HCT116 (cell line): Measurements from ENCODE around the gene SSUH2. TPM values are rescaled to one million over a fixed set of nuclear protein-coding genes. Genes with fewer than 3 reads are reported as not detected.
A peak's percentile ranks its signal among the peaks of the same experiment; 100 is the strongest.

ENCODE experiments used
- ATAC-seq: fragments of 200-7000 bp; cut with Tn5 transposase; 2 replicates; pipeline ENCODE4 v1.9.1; 2020; ENCODE audit warnings: mild to moderate bottlenecking, moderate library complexity
- BruUV-seq: library from RNA; stranded (reverse); fragments of 400-500 nt; replicated peaks from 2 replicates; lab custom pipeline; 2021; lab: Mats Ljungman, UMichigan
- CTCF ChIA-PET: fragments of 300-600 bp; sonication (Branson Sonifier 250); formaldehyde crosslinking; loops from one replicate; lab custom pipeline; 2021; ENCODE audit warnings: antibody characterized with exemption; lab: Charles Lee
- POLR2A ChIA-PET: fragments of 300-600, 350-600 bp; sonication (Branson Sonifier 250); formaldehyde crosslinking; loops from one replicate; lab custom pipeline; 2021; ENCODE audit warnings: antibody characterized with exemption; lab: Charles Lee
- RAD21 ChIA-PET, 2 experiments: fragments of 300-600 bp; sonication (Branson Sonifier 250); formaldehyde crosslinking; loops; one replicate each; lab custom pipeline; 2023; ENCODE audit warnings: low total read pairs in 2 of 2; ENCODE audit not compliant: uncharacterized antibody in 2 of 2, unreplicated experiment in 2 of 2, low non-redundant PET in 1 of 2; lab: Charles Lee
- DNase-seq: peaks from one replicate; pipeline ENCODE4 v3.0.0-alpha.2; 2010; ENCODE audit warnings: low read depth, low spot score
- H2AFZ ChIP-seq: fragments of 200-600 bp; shearing (Covaris generic), sonication (generic); 2 replicates; pipeline ENCODE4 v1.6.1; 2017; ENCODE audit warnings: low read depth, mixed run types, mixed read lengths, antibody characterized with exemption, low read length; ENCODE audit not compliant: poor library complexity, severe bottlenecking
- H3K27ac ChIP-seq: 2 replicates; pipeline ENCODE4 v1.5.1; 2012; ENCODE audit warnings: low read depth, low read length
- H3K27me3 ChIP-seq: fragments of 200-600 bp; sonication (generic); 2 replicates; pipeline ENCODE4 v1.6.1; 2016; ENCODE audit warnings: mixed run types, low read length, mixed read lengths; ENCODE audit not compliant: insufficient read depth
- H3K36me3 ChIP-seq, 2 experiments: fragments of 200-500 bp in 1 of 2; fragments of 200-600 bp in 1 of 2; sonication (Bioruptor generic) in 1 of 2; sonication (generic) in 1 of 2; 2 replicates each; pipeline versions ENCODE4 v1.5.1 to v1.6.1; 2014 to 2016; ENCODE audit warnings: low read length in 2 of 2, inconsistent platforms in 1 of 2, mixed read lengths in 1 of 2, mixed run types in 1 of 2; ENCODE audit not compliant: insufficient read depth in 2 of 2, control insufficient read depth in 1 of 2
- H3K4me1 ChIP-seq, 2 experiments: fragments of 200-600 bp in 1 of 2; sonication (generic) in 1 of 2; 2 replicates each; pipeline versions ENCODE4 v1.5.1 to v1.6.1; 2012 to 2017; ENCODE audit warnings: low read length in 2 of 2, inconsistent platforms in 1 of 2, mild to moderate bottlenecking in 1 of 2, mixed read lengths in 1 of 2, mixed run types in 1 of 2, moderate library complexity in 1 of 2; ENCODE audit not compliant: insufficient read depth in 2 of 2, control insufficient read depth in 1 of 2
- H3K4me2 ChIP-seq: fragments of 200-600 bp; sonication (generic); 2 replicates; pipeline ENCODE4 v1.6.1; 2017; ENCODE audit warnings: mixed run types, low read length, mixed read lengths
- H3K4me3 ChIP-seq, 2 experiments: fragments of 200-600 bp in 1 of 2; sonication (generic) in 1 of 2; replicated peaks in 1 of 2; 2 replicates each; pipeline ENCODE4 v1.5.1; 2011 to 2016; ENCODE audit warnings: low read length in 2 of 2, control low read depth in 1 of 2, low read depth in 1 of 2, mild to moderate bottlenecking in 1 of 2, mixed read lengths in 1 of 2, mixed run types in 1 of 2
- H3K79me2 ChIP-seq: fragments of 200-600 bp; sonication (generic); 2 replicates; pipeline ENCODE4 v1.6.1; 2017; ENCODE audit warnings: mild to moderate bottlenecking, mixed run types, low read length, moderate library complexity, mixed read lengths; ENCODE audit not compliant: insufficient read depth
- H3K9ac ChIP-seq: fragments of 200-600 bp; sonication (generic); 2 replicates; pipeline ENCODE4 v1.6.1; 2016; ENCODE audit warnings: low read length, mixed read lengths
- H3K9me2 ChIP-seq: fragments of 200-600 bp; sonication (generic), shearing (Covaris generic); 2 replicates; pipeline ENCODE4 v1.6.1; 2017; ENCODE audit warnings: mixed run types, mild to moderate bottlenecking, moderate library complexity; ENCODE audit not compliant: insufficient read depth
- H3K9me3 ChIP-seq, 2 experiments: fragments of 200-500 bp in 1 of 2; fragments of 200-600 bp in 1 of 2; sonication (Bioruptor generic) in 1 of 2; sonication (generic) in 1 of 2; 2 replicates each; pipeline ENCODE4 v1.6.1; 2014 to 2017; ENCODE audit warnings: low read length in 2 of 2, mixed read lengths in 2 of 2, inconsistent platforms in 1 of 2, low read depth in 1 of 2, mild to moderate bottlenecking in 1 of 2, mixed run types in 1 of 2, moderate library complexity in 1 of 2; ENCODE audit not compliant: control insufficient read depth in 1 of 2, insufficient read depth in 1 of 2
- H4K20me1 ChIP-seq: fragments of 200-600 bp; sonication (generic), shearing (Covaris generic); 2 replicates; pipeline ENCODE4 v1.6.1; 2017; ENCODE audit warnings: mixed run types, mild to moderate bottlenecking, moderate library complexity; ENCODE audit not compliant: insufficient read depth
- intact Hi-C: fragments of 100-400 bp; cut with micrococcal nuclease; formaldehyde crosslinking; loops from 2 replicates; pipeline ENCODE4 v1.10.0; 2022
- total RNA-seq: library from RNA; stranded (reverse); gene quantifications from one replicate; pipeline ENCODE4 v1.2.1, GENCODE V29; 2021; ENCODE audit not compliant: unreplicated experiment
- TF ChIP-seq, protein P1 (sequence below), 3 experiments: fragments of 200-600 bp in 1 of 3; sonication (generic) in 1 of 3; IDR thresholded peaks in 2 of 3; conservative IDR thresholded peaks in 1 of 3; 2 replicates each; pipeline ENCODE4 v1.5.1; 2012 to 2017; ENCODE audit warnings: low read depth in 2 of 3, low read length in 2 of 3, antibody characterized with exemption in 1 of 3, borderline replicate concordance in 1 of 3, control low read depth in 1 of 3, mild to moderate bottlenecking in 1 of 3, mixed read lengths in 1 of 3, mixed run types in 1 of 3, moderate library complexity in 1 of 3; ENCODE audit not compliant: insufficient read depth in 1 of 3
- TF ChIP-seq, protein P2 (sequence below): IDR thresholded peaks from 2 replicates; pipeline ENCODE4 v1.6.1; 2012; ENCODE audit warnings: low read depth

SSUH2 gene
- total RNA-seq, 1 experiment from 2014 or later = 0.76 TPM

DNA sequence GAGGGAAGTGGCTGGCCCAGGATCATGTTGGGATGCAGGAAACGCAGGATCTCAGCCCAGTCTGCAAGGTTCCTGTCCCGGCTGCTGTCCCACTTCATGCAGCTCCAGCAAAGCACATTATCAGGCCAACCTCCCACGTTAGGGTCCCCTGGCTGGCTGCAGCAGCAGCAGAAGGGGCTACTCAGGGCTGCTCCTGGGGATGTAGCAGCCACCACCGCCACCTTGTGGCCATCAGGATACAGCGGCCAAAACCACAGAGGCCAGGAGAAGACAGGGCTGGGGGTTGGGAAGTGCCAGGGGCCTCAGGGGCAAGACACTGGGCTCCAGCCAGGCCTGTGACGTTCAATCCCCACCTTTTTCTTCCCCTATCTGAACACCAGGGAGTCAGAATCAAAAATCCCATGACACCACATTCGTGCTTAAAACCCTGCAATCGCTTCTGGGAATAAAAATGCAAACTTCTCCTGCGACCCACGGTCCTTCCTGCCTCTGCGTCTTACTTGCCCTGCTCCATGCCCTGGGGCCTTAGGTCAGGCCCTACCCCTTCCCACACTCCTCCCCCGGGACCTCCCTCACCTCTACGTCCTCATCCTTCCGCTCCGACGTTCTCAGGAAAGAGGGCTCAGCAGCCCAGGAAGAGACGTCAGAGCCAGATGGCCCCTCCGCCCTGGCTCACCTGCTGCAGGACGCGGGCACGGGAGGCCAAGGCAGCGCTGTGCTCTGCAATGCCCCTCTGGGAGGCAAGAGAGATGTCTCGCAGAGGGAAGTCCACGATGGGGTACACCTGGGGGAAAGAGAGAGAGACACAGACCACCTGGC, 21.5 kb downstream of the SSUH2 start:
- POLR2A ChIA-PET = no interaction called here
- CTCF ChIA-PET = interaction anchor here (1.1 kb wide), 1 partner anchor 181 kb away, joined by 3 read pairs; no protein-coding TSS in a partner anchor

More for the DNA sequence above, 21.5 kb downstream of the SSUH2 start:
- Histone ChIP-seq H2AFZ (no peak overlapping the region), H3K36me3 (no peaks in the 10 kb centered on the region), H3K4me3 (no peak overlapping the region), H3K4me1 (peaks cover 10 to 28% of the 10 kb centered on the region in 2 experiments; a peak in 3 of 4 replicates), H3K79me2 (no peaks in the 10 kb centered on the region), H3K9ac (no peak overlapping the region), H3K4me2 (no peak overlapping the region), H3K9me2 (no peaks in the 10 kb centered on the region), H4K20me1 (no peaks in the 10 kb centered on the region), H3K9me3 (peaks cover 0 to 7% of the 10 kb centered on the region in 2 experiments; a peak in 1 of 4 replicates), H3K27me3 (no peaks in the 10 kb centered on the region), H3K27ac (no peak overlapping the region)
- intact Hi-C loops = loop anchor here (1.0 to 5.0 kb wide), 3 partner anchors 121 to 298 kb away; partner anchors contain the start of gene LMCD1
- ATAC-seq (peak; percentile 95), DNase-seq (peak; percentile 29)
- BruUV-seq = no TSS peak
- TF ChIP-seq, protein P1, sequence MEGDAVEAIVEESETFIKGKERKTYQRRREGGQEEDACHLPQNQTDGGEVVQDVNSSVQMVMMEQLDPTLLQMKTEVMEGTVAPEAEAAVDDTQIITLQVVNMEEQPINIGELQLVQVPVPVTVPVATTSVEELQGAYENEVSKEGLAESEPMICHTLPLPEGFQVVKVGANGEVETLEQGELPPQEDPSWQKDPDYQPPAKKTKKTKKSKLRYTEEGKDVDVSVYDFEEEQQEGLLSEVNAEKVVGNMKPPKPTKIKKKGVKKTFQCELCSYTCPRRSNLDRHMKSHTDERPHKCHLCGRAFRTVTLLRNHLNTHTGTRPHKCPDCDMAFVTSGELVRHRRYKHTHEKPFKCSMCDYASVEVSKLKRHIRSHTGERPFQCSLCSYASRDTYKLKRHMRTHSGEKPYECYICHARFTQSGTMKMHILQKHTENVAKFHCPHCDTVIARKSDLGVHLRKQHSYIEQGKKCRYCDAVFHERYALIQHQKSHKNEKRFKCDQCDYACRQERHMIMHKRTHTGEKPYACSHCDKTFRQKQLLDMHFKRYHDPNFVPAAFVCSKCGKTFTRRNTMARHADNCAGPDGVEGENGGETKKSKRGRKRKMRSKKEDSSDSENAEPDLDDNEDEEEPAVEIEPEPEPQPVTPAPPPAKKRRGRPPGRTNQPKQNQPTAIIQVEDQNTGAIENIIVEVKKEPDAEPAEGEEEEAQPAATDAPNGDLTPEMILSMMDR (IDR thresholded peaks at IDR 0.05 in 2 of 3, conservative IDR thresholded peaks at IDR 0.05 in 1 of 3; ENCODE audit: borderline replicate concordance in 1 of 3, insufficient read depth in 1 of 3, low read depth in 2 of 3, low read length in 2 of 3) = peak in 2 of 3 experiments; percentile 87 to 95; a peak in 4 of 6 replicates
- TF ChIP-seq, protein P2, sequence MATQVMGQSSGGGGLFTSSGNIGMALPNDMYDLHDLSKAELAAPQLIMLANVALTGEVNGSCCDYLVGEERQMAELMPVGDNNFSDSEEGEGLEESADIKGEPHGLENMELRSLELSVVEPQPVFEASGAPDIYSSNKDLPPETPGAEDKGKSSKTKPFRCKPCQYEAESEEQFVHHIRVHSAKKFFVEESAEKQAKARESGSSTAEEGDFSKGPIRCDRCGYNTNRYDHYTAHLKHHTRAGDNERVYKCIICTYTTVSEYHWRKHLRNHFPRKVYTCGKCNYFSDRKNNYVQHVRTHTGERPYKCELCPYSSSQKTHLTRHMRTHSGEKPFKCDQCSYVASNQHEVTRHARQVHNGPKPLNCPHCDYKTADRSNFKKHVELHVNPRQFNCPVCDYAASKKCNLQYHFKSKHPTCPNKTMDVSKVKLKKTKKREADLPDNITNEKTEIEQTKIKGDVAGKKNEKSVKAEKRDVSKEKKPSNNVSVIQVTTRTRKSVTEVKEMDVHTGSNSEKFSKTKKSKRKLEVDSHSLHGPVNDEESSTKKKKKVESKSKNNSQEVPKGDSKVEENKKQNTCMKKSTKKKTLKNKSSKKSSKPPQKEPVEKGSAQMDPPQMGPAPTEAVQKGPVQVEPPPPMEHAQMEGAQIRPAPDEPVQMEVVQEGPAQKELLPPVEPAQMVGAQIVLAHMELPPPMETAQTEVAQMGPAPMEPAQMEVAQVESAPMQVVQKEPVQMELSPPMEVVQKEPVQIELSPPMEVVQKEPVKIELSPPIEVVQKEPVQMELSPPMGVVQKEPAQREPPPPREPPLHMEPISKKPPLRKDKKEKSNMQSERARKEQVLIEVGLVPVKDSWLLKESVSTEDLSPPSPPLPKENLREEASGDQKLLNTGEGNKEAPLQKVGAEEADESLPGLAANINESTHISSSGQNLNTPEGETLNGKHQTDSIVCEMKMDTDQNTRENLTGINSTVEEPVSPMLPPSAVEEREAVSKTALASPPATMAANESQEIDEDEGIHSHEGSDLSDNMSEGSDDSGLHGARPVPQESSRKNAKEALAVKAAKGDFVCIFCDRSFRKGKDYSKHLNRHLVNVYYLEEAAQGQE = no peak
- RAD21 ChIA-PET = no interaction called here
